Fibroblast of gingiva (primary cell): ENCODE results near the gene TMEM108.

Experiments used
- DNase-seq: peaks from one replicate; pipeline ENCODE4 v3.0.0-alpha.2; 2011; ENCODE audit warnings: low read depth

Gene TMEM108

DNA sequence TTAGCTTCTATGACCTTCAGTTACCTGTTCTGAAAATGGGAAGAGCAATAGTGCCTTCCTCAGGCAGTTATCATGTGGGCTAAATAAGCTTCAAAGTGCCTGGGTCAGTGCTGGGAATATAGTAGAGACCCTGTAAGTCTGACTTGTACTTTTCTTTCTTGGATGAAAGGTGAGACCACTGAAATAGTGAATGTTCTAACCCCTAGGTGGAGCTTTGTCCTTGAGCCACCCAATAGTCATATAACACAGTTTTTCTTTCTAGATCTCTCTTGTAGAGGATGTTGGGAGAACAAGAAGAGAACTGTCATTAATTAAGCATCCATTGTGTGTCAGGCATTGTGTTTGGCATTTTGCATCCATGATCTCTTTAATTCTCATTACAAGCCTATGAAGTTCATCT is 348.7 kb downstream of the TMEM108 start:
- DNase-seq, result no peak

DNA sequence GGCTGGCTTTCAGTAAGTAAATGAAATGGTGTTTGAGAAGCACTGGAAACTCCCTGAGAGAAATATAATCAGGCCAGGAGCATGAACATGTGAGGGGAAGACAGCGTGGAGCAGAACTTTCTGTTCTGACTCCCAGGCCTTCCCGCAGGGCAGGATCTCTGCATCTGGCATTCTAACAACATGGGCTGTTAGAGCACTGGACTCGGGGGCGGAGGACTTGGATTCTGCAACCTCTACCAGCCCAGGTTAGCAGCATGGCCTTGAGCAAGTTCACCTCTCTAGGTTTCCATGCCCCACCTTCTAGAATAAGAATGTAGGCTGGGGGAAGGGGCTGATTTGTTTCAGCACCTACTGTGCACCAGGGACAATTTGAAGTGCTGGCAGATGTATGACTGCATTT is 349.1 kb downstream of the TMEM108 start:
- DNase-seq, result no peak

DNA sequence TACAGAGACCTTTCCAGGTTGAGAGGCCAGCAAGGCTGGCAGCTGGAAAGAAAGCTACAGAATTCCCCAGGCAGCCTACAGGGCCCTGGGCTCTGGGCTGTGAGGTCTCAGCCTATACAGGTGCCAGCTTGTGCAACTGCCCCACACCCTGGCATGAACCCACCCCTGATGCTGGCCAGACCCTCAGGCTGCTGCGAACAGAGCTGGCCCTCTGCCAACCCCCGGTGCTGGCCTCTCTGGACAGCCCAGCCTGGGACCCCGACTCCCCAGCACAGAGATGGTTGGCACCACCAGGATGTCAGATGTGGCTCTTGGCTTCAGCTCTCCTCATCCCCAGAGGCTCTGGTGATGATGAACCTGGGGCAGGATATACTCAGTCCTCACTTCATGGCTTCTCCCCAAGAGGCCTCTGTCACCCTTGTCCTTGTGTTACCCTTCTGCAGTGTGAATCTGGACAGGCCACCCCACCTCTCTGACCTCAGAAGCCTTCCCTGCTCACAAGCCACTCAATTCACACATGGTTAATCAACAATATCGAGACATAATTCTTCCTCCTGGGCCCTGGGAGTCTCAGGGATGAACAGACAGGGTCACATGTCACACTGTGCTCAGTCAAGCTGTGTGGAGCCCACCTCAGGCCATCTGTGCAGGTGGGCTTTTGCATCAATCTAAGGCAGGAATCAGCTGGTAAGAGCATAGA is 350.7 kb downstream of the TMEM108 start:
- DNase-seq, result no peak

GRCh38 chr3:133390715-133391114 is 352.5 kb downstream of the TMEM108 start:
- DNase-seq, result no peak

- no peak for DNase-seq
Measured at GRCh38 chr3:133393204-133393603, 355.0 kb downstream of the TMEM108 start.

DNA sequence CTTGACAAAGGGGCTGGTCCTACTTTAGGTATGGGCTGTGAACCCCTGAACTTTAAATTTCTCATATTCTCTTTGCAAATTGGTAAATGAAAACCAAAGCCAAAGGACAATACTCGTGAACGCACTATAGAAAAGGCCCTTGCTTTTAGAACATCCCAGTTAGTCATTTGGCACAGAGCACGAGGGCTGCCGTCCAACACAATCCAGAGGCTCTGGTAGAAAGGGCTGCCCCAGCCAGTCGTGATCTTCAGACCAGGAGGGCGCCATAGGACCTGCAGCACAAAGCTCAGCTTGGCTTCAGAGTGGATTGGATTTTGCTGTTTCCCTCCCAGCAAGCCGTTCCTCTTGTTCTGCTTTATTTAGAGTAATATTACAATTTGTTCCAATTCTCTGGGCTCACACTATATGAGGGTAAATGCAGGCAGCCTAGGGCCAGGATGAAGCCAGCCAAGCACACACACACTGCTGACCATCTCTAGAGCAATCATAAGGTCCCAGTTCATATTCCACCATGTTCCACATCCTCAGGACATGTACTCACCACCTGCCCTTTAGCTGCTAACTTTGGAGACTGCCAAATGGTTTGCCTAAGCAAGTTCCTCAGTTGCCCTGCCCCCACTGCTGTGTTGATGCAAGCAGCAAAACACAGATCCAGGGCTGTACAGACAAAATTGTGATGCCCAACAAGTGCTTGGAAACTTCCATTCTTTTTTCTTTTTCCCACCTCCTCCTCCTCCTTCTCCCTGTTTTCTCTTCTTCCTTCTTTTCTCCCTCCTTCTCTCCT is 355.7 kb downstream of the TMEM108 start:
- DNase-seq, result no peak

DNA sequence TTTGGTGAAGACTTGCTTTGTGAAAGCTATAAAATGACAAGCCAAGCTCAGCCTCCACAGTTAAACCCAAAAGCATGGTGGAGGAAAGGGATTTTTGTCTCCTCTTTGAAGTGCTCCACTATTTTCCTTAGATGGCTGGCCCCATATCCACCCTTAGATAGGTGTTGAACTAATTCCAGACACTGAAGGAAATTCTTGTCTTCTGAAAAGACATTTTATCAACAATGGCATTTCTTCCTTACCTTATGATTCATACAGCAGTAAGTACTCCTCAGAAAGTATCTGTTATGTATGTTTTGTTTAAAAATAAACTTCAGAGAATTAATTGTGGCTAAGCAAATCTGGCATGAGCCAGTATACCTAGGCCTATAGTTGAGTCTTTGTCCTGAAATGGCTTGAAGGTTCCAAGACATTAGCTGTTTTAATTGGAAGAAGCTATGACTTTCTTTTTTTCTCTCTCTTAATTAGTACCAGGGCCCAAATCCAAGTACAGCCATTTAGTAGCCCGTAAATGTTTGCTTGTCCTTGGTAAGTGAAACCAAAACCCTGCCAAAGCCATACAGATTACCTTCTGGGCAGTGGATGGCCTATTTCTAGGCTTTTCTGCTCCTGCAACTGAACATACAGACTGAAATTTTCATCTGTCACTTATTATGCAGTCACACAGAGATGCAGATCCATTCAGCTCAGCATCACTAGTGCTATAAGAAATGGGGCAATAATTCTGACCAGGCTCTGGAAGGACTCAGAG is 356.5 kb downstream of the TMEM108 start:
- no peak for DNase-seq

- DNase-seq, result no peak
Measured at GRCh38 chr3:133396906-133397305, 358.7 kb downstream of the TMEM108 start.

DNA sequence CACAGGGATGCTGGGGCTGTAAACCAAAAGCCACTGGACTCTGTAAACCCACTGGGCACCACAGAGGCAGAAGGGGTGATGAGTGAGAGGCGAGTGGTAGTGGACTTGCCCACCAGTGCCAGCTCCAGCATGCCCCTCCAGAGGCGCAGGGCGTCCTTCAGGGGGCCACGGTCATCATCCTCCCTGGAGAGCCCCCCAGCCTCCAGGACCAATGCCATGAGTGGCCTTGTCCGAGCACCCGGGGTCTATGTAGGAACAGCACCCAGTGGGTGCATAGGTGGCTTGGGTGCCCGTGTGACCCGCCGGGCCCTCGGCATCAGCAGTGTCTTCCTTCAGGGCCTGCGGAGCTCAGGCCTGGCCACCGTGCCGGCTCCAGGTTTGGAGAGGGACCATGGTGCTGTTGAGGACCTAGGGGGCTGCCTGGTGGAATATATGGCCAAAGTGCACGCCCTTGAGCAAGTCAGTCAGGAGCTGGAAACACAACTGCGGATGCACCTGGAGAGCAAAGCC is 361.9 kb downstream of the TMEM108 start, which contains the start of gene BFSP2:
Gene BFSP2 (plus strand): TSS at position 51 of the 510 bp plus-strand sequence. CDS start 28 bp downstream, at position 79.
- no peak for DNase-seq

DNA sequence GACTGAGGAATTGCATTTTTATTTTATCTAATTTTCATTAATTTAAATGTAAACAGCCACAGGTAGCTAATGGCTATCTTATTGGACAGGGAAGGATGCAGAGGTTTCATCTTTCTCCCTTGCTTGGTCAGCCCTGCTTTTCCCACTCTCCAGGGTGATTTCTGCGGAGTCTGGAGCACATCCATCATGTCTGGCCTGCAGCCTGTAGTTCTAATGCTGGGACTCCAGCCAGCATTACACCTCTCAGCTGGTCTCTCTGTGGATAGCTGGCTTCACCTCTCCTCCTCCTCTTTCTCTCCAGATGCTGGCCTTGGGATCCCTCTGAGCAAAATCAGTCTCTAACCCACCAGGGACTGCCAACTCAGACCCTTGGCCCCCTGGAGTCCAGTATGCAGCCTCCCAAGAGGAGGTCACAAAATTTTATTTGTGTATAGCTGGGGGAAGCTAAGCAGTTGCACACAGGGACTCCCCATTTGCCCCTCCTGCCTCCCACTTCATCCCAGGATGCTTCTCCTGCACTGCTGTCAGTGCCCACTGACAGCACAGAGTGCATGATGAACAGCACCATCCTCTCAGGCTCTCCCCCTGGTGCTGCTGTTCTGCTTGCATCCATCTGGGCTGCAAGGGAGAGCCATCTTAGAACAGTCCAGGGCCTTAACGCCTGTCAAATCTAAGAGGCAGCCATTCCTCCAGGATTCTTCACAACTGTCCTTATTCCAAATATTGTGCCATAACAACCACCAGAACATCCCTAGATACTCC is 363.4 kb downstream of the TMEM108 start:
- no peak for DNase-seq

DNA sequence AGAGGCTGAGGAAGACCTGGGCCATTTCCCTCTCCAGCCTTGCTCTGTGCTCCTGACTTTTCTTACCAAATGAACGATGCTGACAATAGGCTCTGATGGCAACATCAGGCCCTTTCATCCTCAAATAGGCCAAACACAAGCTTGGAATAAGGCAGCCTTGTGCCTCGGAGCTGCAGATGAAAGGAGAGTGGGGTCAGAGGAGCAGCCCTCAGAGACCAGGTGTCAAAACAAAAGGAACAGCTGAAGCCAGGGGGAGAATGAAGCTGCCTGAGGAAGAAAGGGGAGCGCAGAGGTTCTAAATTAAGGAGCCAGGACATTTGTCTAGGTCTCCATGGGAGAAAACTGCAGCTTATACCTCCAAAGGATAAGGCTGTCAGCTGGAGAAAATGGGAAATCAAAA is 366.7 kb downstream of the TMEM108 start:
- no peak for DNase-seq

GRCh38 chr3:133408366-133408765 is 370.2 kb downstream of the TMEM108 start:
- no peak for DNase-seq

DNA sequence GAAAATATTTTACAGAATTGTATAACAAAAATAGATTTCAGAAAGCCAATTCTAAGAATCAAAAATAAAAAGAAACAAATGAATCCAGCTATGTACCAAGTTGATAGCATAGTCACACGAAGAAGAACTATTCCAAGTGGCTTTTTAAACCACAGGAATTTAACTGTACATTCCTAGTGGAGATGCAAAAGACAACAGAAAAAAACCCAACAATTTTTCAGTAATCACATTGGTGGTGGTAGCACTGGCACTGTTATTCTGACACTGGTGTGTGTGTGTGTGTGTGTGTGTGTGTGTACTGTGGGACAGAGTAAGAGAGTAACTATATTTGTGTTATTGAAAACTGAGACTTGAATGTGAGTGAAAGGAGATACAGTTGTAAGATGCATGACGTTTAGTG is 370.8 kb downstream of the TMEM108 start:
- DNase-seq, result peak; percentile 8

GRCh38 chr3:133410191-133410892 is 372.2 kb downstream of the TMEM108 start:
- DNase-seq, result no peak

DNA sequence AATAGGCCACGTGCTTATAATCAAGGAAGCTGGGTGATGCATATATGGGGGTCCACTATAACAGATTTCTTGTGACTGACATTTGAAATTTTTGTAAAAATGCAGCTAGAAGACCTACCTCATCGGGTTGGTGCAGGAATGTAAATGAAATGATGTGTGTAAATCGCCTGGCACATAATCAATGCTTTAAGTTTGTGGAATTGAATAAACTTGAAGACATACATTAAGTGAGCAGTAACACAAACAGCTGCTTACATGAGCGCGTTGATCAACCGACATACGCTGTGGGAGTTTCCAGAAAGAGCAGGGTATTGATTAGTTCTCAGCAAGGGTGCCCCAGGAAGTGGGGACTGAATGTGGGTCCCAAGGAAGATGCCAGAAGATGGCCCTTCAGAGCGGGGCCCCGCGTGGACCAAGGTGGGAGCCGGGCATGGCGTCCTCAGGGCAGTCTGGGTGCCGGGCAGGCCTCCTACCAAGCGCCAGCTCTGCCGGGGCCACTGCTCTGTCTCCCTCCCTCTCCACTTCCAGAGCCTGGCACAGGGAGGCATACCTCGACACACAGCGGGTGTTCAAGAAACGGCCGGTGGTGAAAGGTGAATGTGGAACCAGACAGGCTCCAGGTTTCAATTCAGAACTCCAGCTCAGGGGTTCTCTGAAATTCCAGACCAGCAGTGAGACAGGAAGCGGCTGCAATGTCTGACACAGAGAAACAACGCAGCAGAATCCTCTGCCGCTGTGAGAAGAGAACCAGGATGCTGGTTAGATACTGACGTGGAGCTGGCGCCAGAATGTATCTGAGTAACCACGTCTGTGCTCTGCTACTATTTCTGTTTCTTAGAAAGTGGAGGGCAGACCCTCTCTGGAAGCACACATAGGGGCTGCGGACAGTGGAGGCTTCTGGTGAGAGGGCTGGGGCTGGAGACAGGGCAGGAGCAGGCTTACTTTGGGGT is 374.3 kb downstream of the TMEM108 start:
- no peak for DNase-seq

- no peak for DNase-seq
Measured at GRCh38 chr3:133413161-133414020, 375.2 kb downstream of the TMEM108 start.

- DNase-seq, result no peak
Measured at GRCh38 chr3:133414021-133414392, 375.8 kb downstream of the TMEM108 start.

- no peak for DNase-seq
Measured at GRCh38 chr3:133418361-133418760, 380.2 kb downstream of the TMEM108 start.
